Measurements from ENCODE around the gene SNAP25.

SNAP25 gene

GRCh38 chr20:10240655-10241054, 22.0 kb downstream of the SNAP25 start:
- in situ Hi-C loops (cut with MboI; ENCODE audit: low sequenced_read_pairs, unreplicated experiment) = no loop called here
- no peak for TF ChIP-seq CTCF (IDR thresholded peaks at IDR 0.05; ENCODE audit: borderline replicate concordance, control extremely low read depth, extremely low read depth, insufficient read depth, missing control alignments)
- DNase-seq (ENCODE audit: low spot score) = no peak

GRCh38 chr20:10242166-10242565, 23.5 kb downstream of the SNAP25 start:
- no peak for DNase-seq (ENCODE audit: low spot score)
- in situ Hi-C loops (cut with MboI; ENCODE audit: low sequenced_read_pairs, unreplicated experiment) = no loop called here
- no peak for TF ChIP-seq CTCF (IDR thresholded peaks at IDR 0.05; ENCODE audit: borderline replicate concordance, control extremely low read depth, extremely low read depth, insufficient read depth, missing control alignments)

- DNase-seq (ENCODE audit: low spot score) = no peak
- TF ChIP-seq CTCF (IDR thresholded peaks at IDR 0.05; ENCODE audit: borderline replicate concordance, control extremely low read depth, extremely low read depth, insufficient read depth, missing control alignments) = no peak
- in situ Hi-C loops (cut with MboI; ENCODE audit: low sequenced_read_pairs, unreplicated experiment) = no loop called here
Observed at GRCh38 chr20:10247440-10247839, 28.8 kb downstream of the SNAP25 start.

- TF ChIP-seq CTCF (IDR thresholded peaks at IDR 0.05; ENCODE audit: borderline replicate concordance, control extremely low read depth, extremely low read depth, insufficient read depth, missing control alignments) = no peak
- no peak for DNase-seq (ENCODE audit: low spot score)
- in situ Hi-C loops (cut with MboI; ENCODE audit: low sequenced_read_pairs, unreplicated experiment) = no loop called here
Observed at GRCh38 chr20:10249048-10249770, 30.6 kb downstream of the SNAP25 start.

GRCh38 chr20:10249822-10250221, 31.2 kb downstream of the SNAP25 start:
- TF ChIP-seq CTCF (IDR thresholded peaks at IDR 0.05; ENCODE audit: borderline replicate concordance, control extremely low read depth, extremely low read depth, insufficient read depth, missing control alignments) = no peak
- in situ Hi-C loops (cut with MboI; ENCODE audit: low sequenced_read_pairs, unreplicated experiment) = no loop called here
- no peak for DNase-seq (ENCODE audit: low spot score)

- in situ Hi-C loops (cut with MboI; ENCODE audit: low sequenced_read_pairs, unreplicated experiment) = no loop called here
- TF ChIP-seq CTCF (IDR thresholded peaks at IDR 0.05; ENCODE audit: borderline replicate concordance, control extremely low read depth, extremely low read depth, insufficient read depth, missing control alignments) = no peak
- no peak for DNase-seq (ENCODE audit: low spot score)
Observed at GRCh38 chr20:10250902-10251301, 32.3 kb downstream of the SNAP25 start.

Measured in GM13976 (cell line).